ENCODE measurements around the gene RNASEH1. TPM values are rescaled to one million over a fixed set of nuclear protein-coding genes. Genes with fewer than 3 reads are reported as not detected.

RNASEH1 gene
- total and polyA plus RNA-seq, 8 donors: 5.5 to 10.6 (median 8.0) TPM

DNA sequence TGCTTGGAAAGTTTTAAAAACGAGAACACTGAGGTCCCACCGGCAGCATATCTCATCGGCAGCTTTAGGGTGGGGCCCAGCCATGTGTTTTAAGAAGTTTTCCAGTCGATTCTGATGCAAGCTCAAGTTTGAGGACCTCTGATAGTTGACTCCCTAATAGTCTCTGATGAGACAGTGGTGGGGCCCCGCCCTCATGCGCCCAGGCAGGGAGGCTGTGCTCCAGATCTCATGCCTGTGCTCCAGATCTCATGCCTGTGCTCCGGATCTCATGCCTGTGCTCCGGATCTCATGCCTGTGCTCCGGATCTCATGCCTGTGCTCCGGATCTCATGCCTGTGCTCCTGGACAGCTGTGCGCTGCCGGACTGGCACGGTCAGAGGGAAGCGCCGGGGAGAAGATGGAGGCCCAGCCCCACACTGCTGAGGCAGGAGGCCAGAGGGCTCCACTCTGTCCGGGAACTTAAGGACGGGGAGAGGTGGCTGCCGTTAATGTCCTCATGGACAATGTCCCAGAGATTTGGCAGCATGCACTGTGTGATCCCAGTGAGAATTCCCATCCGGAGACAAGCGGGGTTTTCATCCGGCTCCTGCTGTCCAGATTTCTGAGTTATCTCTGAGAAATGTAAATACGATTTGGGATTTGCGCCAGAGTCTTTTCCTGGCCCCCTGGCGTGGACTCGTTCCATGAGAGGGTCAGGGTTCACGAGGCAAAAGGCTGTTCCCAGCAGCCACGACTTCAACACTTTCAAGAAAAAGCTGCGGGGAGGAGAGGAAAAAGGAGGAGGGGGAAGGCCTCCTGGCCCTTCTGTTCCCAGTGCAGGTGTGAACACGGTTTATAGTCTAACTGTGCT, 27.4 kb upstream of the RNASEH1 start:
- Histone ChIP-seq H3K4me3 (peak overlapping the region in 1 of 4 donors; percentile 3), H3K27me3 (no peaks in the 10 kb centered on the region), H3K9me3 (no peaks in the 10 kb centered on the region), H3K27ac (peak overlapping the region; percentile 11 to 53 (median 20)), H3K36me3 (peaks cover 0 to 19% (median 12%) of the 10 kb centered on the region in 3 donors), H3K4me1 (peaks cover 0 to 3% (median 0%) of the 10 kb centered on the region in 3 donors)
- no peak for FAIRE-seq
- intact Hi-C loops (cut with DNase I): no loop called here
- peak; percentile 58 to 79 (median 72) for ATAC-seq
- 19 to 28% methylated on average over 28 to 29 of the region's 29 CpGs for WGBS, 2 donors
- peak in 2 of 6 donors; percentile 32 to 49 for DNase-seq
- TF ChIP-seq, protein P1, sequence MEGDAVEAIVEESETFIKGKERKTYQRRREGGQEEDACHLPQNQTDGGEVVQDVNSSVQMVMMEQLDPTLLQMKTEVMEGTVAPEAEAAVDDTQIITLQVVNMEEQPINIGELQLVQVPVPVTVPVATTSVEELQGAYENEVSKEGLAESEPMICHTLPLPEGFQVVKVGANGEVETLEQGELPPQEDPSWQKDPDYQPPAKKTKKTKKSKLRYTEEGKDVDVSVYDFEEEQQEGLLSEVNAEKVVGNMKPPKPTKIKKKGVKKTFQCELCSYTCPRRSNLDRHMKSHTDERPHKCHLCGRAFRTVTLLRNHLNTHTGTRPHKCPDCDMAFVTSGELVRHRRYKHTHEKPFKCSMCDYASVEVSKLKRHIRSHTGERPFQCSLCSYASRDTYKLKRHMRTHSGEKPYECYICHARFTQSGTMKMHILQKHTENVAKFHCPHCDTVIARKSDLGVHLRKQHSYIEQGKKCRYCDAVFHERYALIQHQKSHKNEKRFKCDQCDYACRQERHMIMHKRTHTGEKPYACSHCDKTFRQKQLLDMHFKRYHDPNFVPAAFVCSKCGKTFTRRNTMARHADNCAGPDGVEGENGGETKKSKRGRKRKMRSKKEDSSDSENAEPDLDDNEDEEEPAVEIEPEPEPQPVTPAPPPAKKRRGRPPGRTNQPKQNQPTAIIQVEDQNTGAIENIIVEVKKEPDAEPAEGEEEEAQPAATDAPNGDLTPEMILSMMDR (IDR thresholded peaks at IDR 0.05): no peak

DNA sequence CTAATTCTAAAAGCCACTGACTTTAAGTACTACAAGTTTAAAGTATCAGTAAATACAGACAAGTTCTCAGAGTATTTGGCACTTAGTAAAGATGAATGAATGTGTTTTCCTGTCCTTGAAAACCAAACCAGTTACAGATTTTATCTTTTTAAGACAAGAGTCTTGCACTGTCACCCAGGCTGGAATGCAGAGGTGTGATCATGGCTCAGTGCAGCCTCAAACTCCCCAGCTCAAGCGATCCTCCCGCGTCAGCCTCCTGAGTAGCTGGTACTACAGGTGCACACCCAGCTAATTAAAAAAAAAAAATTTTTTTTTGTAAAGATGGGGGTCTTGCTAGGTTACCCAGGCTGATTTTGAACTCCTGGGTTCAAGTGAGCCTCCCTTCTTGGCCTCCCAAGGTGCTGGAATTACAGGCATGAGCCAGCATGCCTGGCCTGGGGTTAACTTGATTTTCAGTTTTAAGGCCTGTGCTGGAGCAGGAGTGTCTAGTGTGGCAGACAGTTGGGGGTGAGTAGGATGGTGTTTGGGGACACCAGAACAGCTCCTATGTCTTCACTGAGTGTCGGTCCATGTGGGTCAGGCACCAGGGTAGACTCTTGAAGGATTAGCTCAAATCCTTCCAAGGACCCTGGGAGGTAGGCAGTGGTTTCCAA, 26.6 kb upstream of the RNASEH1 start:
- ATAC-seq: no peak
- Histone ChIP-seq H3K27me3 (no peaks in the 10 kb centered on the region), H3K9me3 (no peaks in the 10 kb centered on the region), H3K4me3 (no peak overlapping the region), H3K4me1 (peaks cover 0 to 3% (median 0%) of the 10 kb centered on the region in 3 donors), H3K27ac (peak overlapping the region; percentile 11 to 53 (median 20)), H3K36me3 (peaks cover 3 to 27% (median 20%) of the 10 kb centered on the region in 3 donors)
- FAIRE-seq: no peak
- 50 to 87% methylated on average over 4 of the region's 4 CpGs for WGBS, 2 donors
- no peak for DNase-seq
- intact Hi-C loops (cut with DNase I): no loop called here
- TF ChIP-seq, protein P1 (IDR thresholded peaks at IDR 0.05): no peak

DNA sequence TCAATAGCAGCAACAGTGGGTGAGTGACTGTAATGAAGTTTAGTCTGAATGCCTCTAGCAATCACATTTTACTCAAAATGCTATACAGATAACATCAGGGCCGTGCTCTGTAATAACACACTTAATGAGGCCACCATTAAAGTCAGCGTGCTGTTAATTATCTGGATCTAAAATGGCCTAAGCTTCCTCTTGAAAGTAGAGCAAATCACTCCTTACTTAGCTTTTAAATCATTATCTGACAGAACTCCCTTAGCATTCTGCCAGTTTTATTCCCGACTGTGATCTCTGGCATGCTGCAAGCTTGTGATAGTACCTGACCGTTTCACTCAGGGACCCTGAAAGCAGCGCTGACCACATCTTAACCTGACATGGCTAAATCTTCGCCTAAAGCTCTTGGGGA, 25.9 kb upstream of the RNASEH1 start:
- WGBS, 2 donors: 72 to 76% methylated on average over 6 of the region's 6 CpGs
- H3K27ac ChIP-seq: no peak overlapping the region
- TF ChIP-seq, protein P1 (IDR thresholded peaks at IDR 0.05): no peak
- peaks cover 0 to 3% (median 0%) of the 10 kb centered on the region in 3 donors for H3K4me1 ChIP-seq
- intact Hi-C loops (cut with DNase I): no loop called here
- H3K9me3 ChIP-seq: no peaks in the 10 kb centered on the region
- FAIRE-seq: no peak
- ATAC-seq: no peak
- no peak for DNase-seq
- H3K36me3 ChIP-seq: peaks cover 3 to 33% (median 24%) of the 10 kb centered on the region in 3 donors
- H3K27me3 ChIP-seq: no peaks in the 10 kb centered on the region
- H3K4me3 ChIP-seq: no peak overlapping the region

DNA sequence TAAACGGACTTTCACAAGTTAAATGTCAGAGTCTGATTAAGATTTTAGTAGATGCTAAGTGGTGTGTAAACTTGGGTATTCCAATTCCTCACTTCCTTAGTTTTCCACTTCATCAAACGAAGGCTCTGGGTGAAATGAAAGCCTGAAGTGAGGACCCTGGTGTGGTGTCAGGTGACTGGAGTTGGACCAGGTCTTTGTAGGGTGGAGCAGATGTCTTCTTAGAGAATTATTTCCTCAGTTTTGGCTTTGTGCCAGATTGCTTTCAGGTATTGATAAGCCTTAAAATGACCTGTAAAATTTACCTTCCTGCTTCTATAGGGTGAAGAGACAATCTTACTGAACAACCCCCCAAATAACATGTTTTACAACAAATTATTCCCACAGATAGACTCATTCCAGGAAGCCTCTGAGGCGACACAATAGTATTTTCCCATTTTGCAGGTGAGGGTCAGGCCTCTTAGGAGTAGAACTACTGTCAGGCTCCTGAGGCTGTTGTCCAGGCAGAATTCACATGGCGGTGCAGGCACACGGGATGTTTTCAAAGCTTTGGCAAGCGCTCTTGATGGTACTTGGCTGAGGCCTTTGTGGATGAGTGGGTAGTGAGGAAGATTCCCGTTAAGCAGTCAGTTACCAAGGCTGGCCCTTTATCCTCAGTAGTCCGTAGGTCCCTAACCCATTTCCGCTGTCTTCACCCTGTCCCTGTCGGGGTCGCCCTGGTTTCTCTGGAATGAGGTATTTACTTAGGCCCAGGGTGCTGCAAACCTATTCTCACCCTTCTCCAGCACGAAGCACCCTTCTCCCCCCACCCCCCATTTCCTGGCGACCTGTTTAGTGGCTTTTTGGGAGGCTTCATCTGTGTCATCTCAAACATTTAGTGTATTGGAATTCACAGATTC, 23.5 kb upstream of the RNASEH1 start:
- ATAC-seq (no peak), DNase-seq (no peak), FAIRE-seq (no peak)
- Histone ChIP-seq H3K4me3 (no peak overlapping the region), H3K36me3 (peaks cover 6 to 57% (median 43%) of the 10 kb centered on the region in 3 donors), H3K9me3 (no peaks in the 10 kb centered on the region), H3K27ac (no peak overlapping the region), H3K27me3 (no peaks in the 10 kb centered on the region), H3K4me1 (peaks cover 16 to 28% (median 20%) of the 10 kb centered on the region in 3 donors)
- TF ChIP-seq, protein P1 (IDR thresholded peaks at IDR 0.05): no peak
- intact Hi-C loops (cut with DNase I): no loop called here
- 85 to 88% methylated on average over 13 of the region's 13 CpGs for WGBS, 2 donors
